Naive thymus-derived CD4-positive, alpha-beta T cell (primary cell): Measurements from ENCODE around the gene ARFIP2. TPM values are rescaled to one million over a fixed set of nuclear protein-coding genes. Genes with fewer than 3 reads are reported as not detected.
A peak's percentile ranks its signal among the peaks of the same experiment; 100 is the strongest.

Experiments used
- ATAC-seq: fragments of 150-1000 bp; cut with Tn5 transposase; 2 replicates; pipeline ENCODE4 v1.10.0; 2021; ENCODE audit warnings: mild to moderate bottlenecking, moderate library complexity
- CTCF ChIA-PET: fragments of 350-600 bp; sonication (Branson Sonifier 250); formaldehyde crosslinking; loops from one replicate; lab custom pipeline; 2021; ENCODE audit warnings: antibody characterized with exemption; lab: Charles Lee
- POLR2A ChIA-PET: fragments of 350-600 bp; sonication (Branson Sonifier 250); formaldehyde crosslinking; loops from one replicate; lab custom pipeline; 2021; ENCODE audit warnings: antibody characterized with exemption, inconsistent platforms; lab: Charles Lee
- DNase-seq, 9 donors: peaks; one replicate each; pipeline versions ENCODE4 v3.0.0 to v3.0.0-alpha.2; 2020 to 2022; ENCODE audit warnings: mixed read lengths in 1 of 9
- H3K27ac ChIP-seq: one replicate; pipeline ENCODE4 v1.7.0; 2013; ENCODE audit warnings: mild to moderate bottlenecking, low read depth, low read length, moderate library complexity
- H3K27me3 ChIP-seq, 2 donors: one replicate each; pipeline ENCODE4 v1.7.0; 2013; ENCODE audit warnings: low read length in 2 of 2, mild to moderate bottlenecking in 2 of 2, moderate library complexity in 2 of 2; ENCODE audit not compliant: control insufficient read depth in 2 of 2, insufficient read depth in 2 of 2
- H3K36me3 ChIP-seq, 3 experiments: 1 replicate in 2 of 3; 2 replicates in 1 of 3; pipeline ENCODE4 v1.7.0; 2013; ENCODE audit warnings: low read length in 3 of 3, mild to moderate bottlenecking in 3 of 3, moderate library complexity in 1 of 3; ENCODE audit not compliant: insufficient read depth in 3 of 3, control insufficient read depth in 2 of 3
- H3K4me1 ChIP-seq, 2 donors: one replicate each; pipeline ENCODE4 v1.7.0; 2013; ENCODE audit warnings: low read length in 2 of 2, mild to moderate bottlenecking in 2 of 2, moderate library complexity in 1 of 2; ENCODE audit not compliant: control insufficient read depth in 2 of 2, insufficient read depth in 2 of 2
- H3K4me3 ChIP-seq: 2 replicates; pipeline ENCODE4 v1.7.0; 2013; ENCODE audit warnings: mild to moderate bottlenecking, low read length
- H3K9me3 ChIP-seq, 3 experiments: 1 replicate in 2 of 3; 2 replicates in 1 of 3; pipeline ENCODE4 v1.7.0; 2013; ENCODE audit warnings: low read length in 3 of 3; ENCODE audit not compliant: control insufficient read depth in 2 of 3
- H3K27ac Mint-ChIP-seq, 9 donors: one replicate each; pipeline ENCODE4 v1.8.0; 2020 to 2022; ENCODE audit warnings: mixed read lengths in 9 of 9, mild to moderate bottlenecking in 8 of 9, moderate library complexity in 5 of 9, inconsistent platforms in 2 of 9
- H3K27me3 Mint-ChIP-seq, 5 donors: one replicate each; pipeline ENCODE4 v1.8.0; 2021 to 2022; ENCODE audit warnings: mixed read lengths in 5 of 5, mild to moderate bottlenecking in 1 of 5
- H3K36me3 Mint-ChIP-seq, 5 donors: one replicate each; pipeline ENCODE4 v1.8.0; 2020 to 2022; ENCODE audit warnings: mixed read lengths in 5 of 5, mild to moderate bottlenecking in 3 of 5, inconsistent platforms in 1 of 5
- H3K4me1 Mint-ChIP-seq, 7 donors: one replicate each; pipeline ENCODE4 v1.8.0; 2020 to 2022; ENCODE audit warnings: mixed read lengths in 7 of 7, mild to moderate bottlenecking in 3 of 7, inconsistent platforms in 1 of 7
- H3K4me3 Mint-ChIP-seq, 10 donors: one replicate each; pipeline ENCODE4 v1.8.0; 2020 to 2022; ENCODE audit warnings: mild to moderate bottlenecking in 10 of 10, mixed read lengths in 10 of 10, moderate library complexity in 6 of 10, inconsistent platforms in 2 of 10
- H3K9me3 Mint-ChIP-seq, 11 donors: one replicate each; pipeline ENCODE4 v1.8.0; 2020 to 2022; ENCODE audit warnings: mixed read lengths in 11 of 11, mild to moderate bottlenecking in 4 of 11, inconsistent platforms in 1 of 11, moderate library complexity in 1 of 11
- intact Hi-C, 2 donors: fragments of 100-400 bp; cut with micrococcal nuclease; formaldehyde crosslinking; loops; one replicate each; pipeline ENCODE4 v1.15.1; 2023
- polyA plus RNA-seq, 2 donors: library from polyadenylated mRNA; unstranded; fragments of 300-500 nt; fragmentation: Illumina TruSeq; gene quantifications; one replicate each; pipeline ENCODE4 v1.2.3, GENCODE V29; 2021
- total RNA-seq, 6 experiments: library from RNA in 5 of 6; stranded (reverse) in 5 of 6; gene quantifications; 1 replicate in 5 of 6; 2 replicates in 1 of 6; pipeline ENCODE4 v1.2.3 and lab custom pipeline; 2021 to 2026

The ARFIP2 gene
- total RNA-seq (10 to 100 TPM; 48.6 to 63.4 (median 53.8) TPM), polyA plus RNA-seq (10 to 100 TPM; 35.7 to 45.7 TPM), total RNA-seq (lab: John Stamatoyannopoulos, UW) (57.2 reads per million, percentile 74 among the genes with 10 or more reads in this experiment)

- DNase-seq (peak; percentile 83 to 98 (median 94)), ATAC-seq (peak; percentile 98)
- H3K36me3 ChIP-seq: peaks cover 7 to 64% (median 13%) of the 10 kb centered on the region in 3 experiments
- H3K4me3 Mint-ChIP-seq: peak within 1 kb of the TSS; percentile 87 to 99 (median 97)
- peaks cover 12 to 38% (median 13%) of the 10 kb centered on the region in 5 donors for H3K36me3 Mint-ChIP-seq
- peak within 1 kb of the TSS; percentile 93 to 99 (median 98) for H3K27ac Mint-ChIP-seq
- H3K27ac ChIP-seq: peak within 1 kb of the TSS; percentile 86
- H3K4me1 Mint-ChIP-seq: peaks cover 29 to 48% (median 43%) of the 10 kb centered on the region in 7 donors
- peak within 1 kb of the TSS; percentile 74 for H3K4me3 ChIP-seq
- intact Hi-C loops: loop anchor here (1.0 to 10.0 kb wide), 19 partner anchors 8 to 1876 kb away; partner anchors contain the start of genes APBB1 (in 2 of the 2), FHIP1B (in 2 of the 2), ILK (in 2 of the 2) and MRPL17 (in 2 of the 2)
- no peaks in the 10 kb centered on the region for H3K27me3 ChIP-seq
- peaks cover 0 to 1% (median 0%) of the 10 kb centered on the region in 11 donors for H3K9me3 Mint-ChIP-seq
- peaks cover 22 to 24% of the 10 kb centered on the region in 2 donors for H3K4me1 ChIP-seq
- H3K27me3 Mint-ChIP-seq: no peaks in the 10 kb centered on the region
- H3K9me3 ChIP-seq: no peaks in the 10 kb centered on the region
- CTCF ChIA-PET: interaction anchor here (0.5 to 3.2 kb wide), 7 partner anchors 10 to 173 kb away, joined by 3 to 14 read pairs (median 3); no protein-coding TSS in a partner anchor
- POLR2A ChIA-PET: interaction anchor here (0.6 to 4.2 kb wide), 34 partner anchors 9 to 856 kb away, joined by 3 to 20 read pairs (median 4); partner anchors contain the start of genes APBB1, FHIP1B, ILK and MRPL17
Measured at GRCh38 chr11:6481012-6481923, at the start of gene ARFIP2, which contains the start of gene TIMM10B. ARFIP2 (minus strand) TSS chr11:6481331; CDS start chr11:6480421, 910 bp downstream. TIMM10B (plus strand) TSS chr11:6481501; CDS start chr11:6481517, 16 bp downstream.

DNA sequence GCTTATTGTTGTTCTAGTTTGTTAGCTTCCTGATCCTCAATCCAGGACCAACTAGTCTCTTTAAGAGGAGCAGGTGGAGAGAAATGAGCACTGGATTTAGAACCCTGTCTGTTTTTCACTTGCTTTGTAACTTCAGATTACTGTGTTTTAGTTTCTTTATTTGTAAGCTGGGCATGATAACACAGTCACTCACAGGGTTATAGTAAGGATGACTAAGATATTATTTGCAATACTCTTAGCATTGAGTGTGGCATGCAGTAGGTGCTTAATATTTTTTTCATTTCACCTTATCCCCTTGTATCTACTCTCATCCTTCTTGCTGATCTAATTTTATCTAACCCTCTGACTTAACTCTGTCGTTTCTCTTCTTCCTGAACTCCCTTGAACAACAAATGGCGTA, 49.7 kb upstream of the ARFIP2 start:
- Histone ChIP-seq H3K27ac (no peak overlapping the region), H3K27me3 (no peaks in the 10 kb centered on the region), H3K9me3 (no peaks in the 10 kb centered on the region), H3K4me3 (no peak overlapping the region), H3K4me1 (peaks cover 5 to 9% of the 10 kb centered on the region in 2 donors), H3K36me3 (peaks cover 0 to 20% (median 4%) of the 10 kb centered on the region in 3 experiments)
- no peak for DNase-seq
- intact Hi-C loops: loop anchor here (1.0 kb wide), 6 partner anchors 73 to 226 kb away; partner anchors contain the start of genes MRPL17 (in 2 of the 2) and TPP1 (in 1 of the 2)
- Mint-ChIP-seq H3K4me1 (peaks cover 10 to 18% (median 15%) of the 10 kb centered on the region in 7 donors), H3K4me3 (no peak overlapping the region), H3K27ac (peak overlapping the region in 1 of 9 donors; percentile 24), H3K9me3 (no peaks in the 10 kb centered on the region), H3K36me3 (peaks cover 4 to 26% (median 10%) of the 10 kb centered on the region in 5 donors), H3K27me3 (no peaks in the 10 kb centered on the region)
- CTCF ChIA-PET: interaction anchor here (0.7 to 4.3 kb wide), 18 partner anchors 10 to 228 kb away, joined by 3 to 30 read pairs (median 6); partner anchors contain the start of genes ILK, MRPL17, RRP8 and TPP1
- POLR2A ChIA-PET: interaction anchor here (0.6 to 1.1 kb wide), 5 partner anchors 25 to 175 kb away, joined by 3 to 4 read pairs (median 3); partner anchors contain the start of gene MRPL17
- no peak for ATAC-seq

DNA sequence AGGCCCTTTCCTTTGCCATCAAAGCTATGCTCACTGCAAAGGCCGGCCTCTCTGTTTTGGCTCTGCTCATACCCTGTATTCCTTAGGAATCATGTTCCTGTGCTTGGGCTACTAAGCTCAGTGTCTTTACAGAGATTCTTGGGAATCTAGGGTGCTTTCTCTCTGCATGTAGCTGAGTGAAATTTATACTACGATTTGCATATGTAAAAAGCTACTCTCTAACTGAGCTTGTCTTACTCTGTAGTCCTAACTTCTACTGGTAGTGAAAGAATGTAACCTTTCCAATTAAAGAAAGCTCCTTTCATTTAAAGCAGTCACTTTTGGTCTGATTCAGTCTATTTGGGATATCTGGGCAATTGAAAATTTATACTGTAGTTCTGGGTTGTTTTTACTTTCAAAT, 48.1 kb upstream of the ARFIP2 start:
- Histone ChIP-seq H3K27ac (no peak overlapping the region), H3K27me3 (no peaks in the 10 kb centered on the region), H3K36me3 (peaks cover 0 to 20% (median 0%) of the 10 kb centered on the region in 3 experiments), H3K4me3 (no peak overlapping the region), H3K4me1 (peaks cover 5 to 9% of the 10 kb centered on the region in 2 donors), H3K9me3 (no peaks in the 10 kb centered on the region)
- peaks cover 11 to 32% (median 26%) of the 10 kb centered on the region in 7 donors for H3K4me1 Mint-ChIP-seq
- no peak overlapping the region for H3K4me3 Mint-ChIP-seq
- POLR2A ChIA-PET: interaction anchor here (0.7 kb wide), 1 partner anchor 26 kb away, joined by 5 read pairs; no protein-coding TSS in a partner anchor
- CTCF ChIA-PET: interaction anchor here (0.6 to 4.3 kb wide), 9 partner anchors 11 to 229 kb away, joined by 3 to 30 read pairs (median 10); partner anchors contain the start of genes MRPL17 and TAF10
- no peaks in the 10 kb centered on the region for H3K9me3 Mint-ChIP-seq
- no peaks in the 10 kb centered on the region for H3K27me3 Mint-ChIP-seq
- DNase-seq: no peak
- peaks cover 0 to 29% (median 11%) of the 10 kb centered on the region in 5 donors for H3K36me3 Mint-ChIP-seq
- no peak for ATAC-seq
- peak overlapping the region in 1 of 9 donors; percentile 26 for H3K27ac Mint-ChIP-seq
- intact Hi-C loops: loop anchor here in 1 of 2 donors (5.0 kb wide), 1 partner anchor 47 kb away; the partner anchor contains the start of genes ARFIP2 and TIMM10B

- peak overlapping the region; percentile 17 to 88 (median 76) for H3K4me3 Mint-ChIP-seq
- H3K4me1 ChIP-seq: peaks cover 5 to 9% of the 10 kb centered on the region in 2 donors
- peaks cover 6 to 35% (median 20%) of the 10 kb centered on the region in 5 donors for H3K36me3 Mint-ChIP-seq
- DNase-seq (peak in 3 of 9 donors; percentile 6 to 33 (median 13)), ATAC-seq (no peak)
- H3K4me3 ChIP-seq: no peak overlapping the region
- no peaks in the 10 kb centered on the region for H3K9me3 Mint-ChIP-seq
- peaks cover 0 to 6% (median 0%) of the 10 kb centered on the region in 3 experiments for H3K36me3 ChIP-seq
- no peaks in the 10 kb centered on the region for H3K27me3 Mint-ChIP-seq
- peak overlapping the region; percentile 56 for H3K27ac ChIP-seq
- ChIA-PET CTCF (interaction anchor here (0.5 to 1.4 kb wide), 4 partner anchors 11 to 184 kb away, joined by 3 to 4 read pairs (median 3); no protein-coding TSS in a partner anchor), POLR2A (interaction anchor here (0.6 to 1.1 kb wide), 3 partner anchors 23 to 113 kb away, joined by 3 to 6 read pairs (median 3); no protein-coding TSS in a partner anchor)
- no peaks in the 10 kb centered on the region for H3K9me3 ChIP-seq
- H3K27me3 ChIP-seq: no peaks in the 10 kb centered on the region
- intact Hi-C loops: loop anchor here (2.0 to 5.0 kb wide), 2 partner anchors 44 to 46 kb away; partner anchors contain the start of genes ARFIP2 (in 2 of the 2) and TIMM10B (in 2 of the 2)
- peaks cover 11 to 40% (median 29%) of the 10 kb centered on the region in 7 donors for H3K4me1 Mint-ChIP-seq
- H3K27ac Mint-ChIP-seq: peak overlapping the region; percentile 84 to 98 (median 90)
Measured at GRCh38 chr11:6526411-6527135, 45.4 kb upstream of the ARFIP2 start.

- DNase-seq (no peak), ATAC-seq (no peak)
- ChIA-PET CTCF (no interaction called here), POLR2A (no interaction called here)
- intact Hi-C loops: no loop called here
- Mint-ChIP-seq H3K4me1 (peaks cover 11 to 40% (median 29%) of the 10 kb centered on the region in 7 donors), H3K36me3 (peaks cover 24 to 65% (median 28%) of the 10 kb centered on the region in 5 donors), H3K4me3 (no peak overlapping the region), H3K27ac (no peak overlapping the region), H3K27me3 (no peaks in the 10 kb centered on the region), H3K9me3 (no peaks in the 10 kb centered on the region)
- Histone ChIP-seq H3K36me3 (peaks cover 0 to 17% (median 0%) of the 10 kb centered on the region in 3 experiments), H3K27ac (no peak overlapping the region), H3K27me3 (no peaks in the 10 kb centered on the region), H3K4me3 (no peak overlapping the region), H3K4me1 (peaks cover 5 to 9% of the 10 kb centered on the region in 2 donors), H3K9me3 (no peaks in the 10 kb centered on the region)
Measured at GRCh38 chr11:6523253-6523652, 42.1 kb upstream of the ARFIP2 start.
